NCI-H226 (cell line): ENCODE measurements around the gene RSPH6A.

ENCODE experiments used
- DNase-seq: peaks from one replicate; pipeline ENCODE4 v3.0.0-alpha.2; 2015

RSPH6A gene

DNA sequence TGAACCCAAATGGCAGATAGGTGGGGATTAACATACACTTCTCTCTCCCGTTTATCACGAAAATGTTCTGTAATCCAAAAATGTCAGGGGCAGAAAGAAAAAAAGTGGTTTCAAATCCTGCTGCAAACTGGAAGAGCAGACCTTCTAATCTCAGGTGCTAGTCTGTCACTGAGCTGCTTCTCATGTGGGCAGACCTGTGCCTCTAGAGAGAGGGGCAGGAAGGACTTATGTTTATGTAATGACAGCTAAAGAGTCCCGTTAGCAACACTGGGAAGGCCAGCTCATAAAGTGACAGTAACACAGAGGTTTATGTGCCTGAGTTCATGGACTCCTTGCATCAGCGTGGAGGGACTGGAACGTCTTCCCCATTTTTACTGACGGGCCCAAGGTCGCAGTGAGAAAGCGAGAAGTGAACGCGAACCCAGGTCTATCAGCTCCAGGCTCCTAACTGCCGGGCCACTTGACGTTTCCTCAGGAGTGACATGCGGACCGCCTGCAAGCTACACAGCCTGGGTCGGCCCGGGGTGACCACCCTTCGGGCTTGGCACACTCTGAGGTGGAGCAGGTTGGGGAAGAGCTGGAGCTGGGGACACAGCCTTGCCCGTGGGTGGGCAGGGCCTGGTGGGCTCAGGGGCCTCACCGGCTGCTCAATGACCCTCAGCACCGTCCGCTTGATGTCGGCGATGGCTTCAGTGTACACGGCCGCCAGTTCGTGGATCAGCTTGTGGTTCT, 9.6 kb upstream of the RSPH6A start:
- no peak for DNase-seq

DNA sequence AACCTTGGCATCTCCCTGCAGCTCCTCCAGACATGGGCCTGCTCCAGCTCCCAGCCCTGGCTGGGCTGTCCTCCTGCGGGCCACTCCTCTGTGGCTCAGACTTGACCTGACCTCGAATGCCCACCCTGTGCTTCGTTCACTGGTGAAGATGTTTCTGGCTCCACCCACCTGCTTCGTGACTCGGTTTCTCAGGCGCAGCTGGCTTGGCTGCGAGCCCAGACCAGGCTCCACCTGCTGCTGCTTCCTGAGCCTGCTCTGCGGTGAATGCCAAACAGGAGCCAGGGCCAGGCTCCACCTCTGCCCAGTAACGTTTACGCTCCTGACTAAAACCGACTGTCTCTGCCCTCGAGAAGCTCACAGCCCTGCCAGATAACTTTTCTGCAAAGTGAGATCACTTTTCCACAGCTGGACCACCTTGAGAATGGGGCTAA, 8.9 kb upstream of the RSPH6A start:
- peak; percentile 61 for DNase-seq

DNA sequence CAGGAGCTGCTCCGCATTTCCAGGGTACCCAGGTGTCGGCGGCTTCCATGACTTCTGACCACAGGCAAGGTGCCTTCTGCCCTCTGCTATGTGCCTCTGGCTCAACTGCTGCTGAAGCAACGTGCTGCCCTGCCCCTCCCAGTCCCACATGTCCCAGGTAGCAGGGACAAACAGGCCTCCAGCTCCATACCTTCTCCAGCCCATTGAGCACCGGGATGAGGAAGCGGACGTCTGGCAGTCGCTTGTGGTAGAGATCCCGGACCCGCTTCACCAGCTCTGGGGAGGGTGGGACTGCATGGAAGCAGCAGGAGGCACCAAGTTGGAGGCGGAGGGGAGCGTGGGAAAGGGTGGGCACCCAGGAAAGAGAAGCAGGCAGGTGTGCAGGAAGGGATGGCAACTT, 8.1 kb upstream of the RSPH6A start:
- DNase-seq: no peak

DNA sequence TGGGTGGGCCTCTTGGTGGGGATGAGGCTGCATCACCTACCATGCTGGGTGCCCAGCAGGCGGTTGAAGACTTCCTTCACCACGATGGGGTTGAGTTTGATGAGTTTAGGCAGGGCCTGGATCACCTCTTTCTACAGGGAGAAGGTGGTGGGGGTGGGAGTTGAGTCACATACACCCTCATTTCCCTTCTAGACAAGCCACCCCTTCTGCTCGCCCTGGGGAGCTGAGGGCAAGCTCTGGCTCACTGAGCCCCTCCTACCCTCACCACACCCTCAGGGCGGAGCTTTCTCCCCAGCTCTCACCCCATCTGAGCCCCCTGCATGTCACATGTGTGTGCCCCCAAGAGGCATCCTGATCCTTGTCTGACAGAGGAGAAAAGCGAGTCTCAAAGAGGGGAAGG, 7.6 kb upstream of the RSPH6A start:
- no peak for DNase-seq

DNA sequence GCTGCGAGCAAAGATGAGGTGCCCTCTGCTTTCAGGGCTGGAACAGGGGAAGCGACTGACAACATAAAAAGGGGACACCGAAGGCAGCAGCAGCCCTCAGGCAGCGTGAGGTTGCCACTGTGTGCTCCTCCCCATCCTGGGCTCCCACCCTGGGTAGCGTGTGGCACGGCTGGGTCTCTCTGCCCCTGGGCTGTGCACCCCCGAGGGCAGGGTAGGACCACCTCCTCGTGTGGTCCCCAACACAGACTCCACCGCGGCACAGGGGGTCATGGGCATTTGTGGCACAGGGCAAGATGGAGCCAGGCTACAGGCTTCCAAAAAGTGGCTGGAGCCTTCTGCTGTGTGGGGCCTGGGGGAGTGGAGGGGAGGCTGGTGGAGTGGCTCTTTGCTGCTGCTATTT, 6.5 kb upstream of the RSPH6A start:
- no peak for DNase-seq

DNA sequence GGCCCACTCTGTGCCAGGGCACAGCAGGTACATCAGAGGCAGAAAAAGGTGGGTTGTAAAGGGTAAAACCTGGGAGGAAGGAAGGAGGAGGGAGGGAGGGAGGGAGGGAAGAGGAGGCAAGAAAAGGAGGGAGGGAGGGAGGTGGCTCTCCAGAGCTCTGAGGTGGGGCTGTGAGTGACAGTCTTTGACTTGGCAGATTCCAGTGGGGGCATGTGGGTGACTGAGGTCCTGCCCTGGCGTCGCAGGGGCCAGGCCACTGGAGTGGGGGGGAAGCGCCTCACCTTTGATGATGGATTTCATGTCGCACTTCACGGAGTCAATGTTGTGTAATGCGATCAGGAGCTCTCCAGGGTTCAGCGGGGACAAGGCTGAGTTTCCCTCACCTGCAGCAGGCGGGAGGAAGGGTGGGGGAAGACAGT, 6.0 kb upstream of the RSPH6A start:
- no peak for DNase-seq

DNA sequence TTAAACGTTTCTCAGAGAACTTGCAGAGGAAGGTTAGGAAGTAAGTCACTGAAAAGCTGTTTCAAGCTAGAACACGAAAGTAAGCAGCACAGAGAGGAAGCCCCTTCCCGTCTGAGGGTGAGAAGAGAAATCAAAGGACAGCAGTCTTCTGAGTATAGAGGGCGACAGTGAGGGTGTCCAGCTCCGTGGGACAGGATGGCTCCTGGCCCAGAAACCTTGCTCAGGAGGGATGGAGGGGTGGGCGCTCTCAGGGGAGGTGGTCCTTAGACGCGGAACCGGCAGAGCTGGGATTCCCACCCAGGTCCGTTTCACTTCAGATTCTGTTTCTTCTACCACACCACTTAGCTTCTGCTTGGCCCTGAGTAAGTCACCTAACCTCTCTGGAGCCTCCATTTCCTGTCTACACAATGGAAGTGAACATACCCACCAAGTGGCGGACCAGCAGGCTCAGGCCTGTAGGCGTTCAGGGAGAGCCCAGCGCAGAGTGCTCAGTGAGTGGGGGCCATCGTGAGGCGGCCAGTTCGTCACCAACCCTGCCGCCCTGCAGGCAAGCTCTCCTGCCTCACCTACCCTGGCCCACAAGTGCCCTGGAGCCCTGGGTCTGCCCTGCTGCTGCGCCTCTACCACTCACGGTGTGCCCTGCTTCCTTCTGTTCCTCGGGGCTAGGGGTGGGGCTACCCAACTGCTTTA, 5.5 kb upstream of the RSPH6A start:
- no peak for DNase-seq

DNA sequence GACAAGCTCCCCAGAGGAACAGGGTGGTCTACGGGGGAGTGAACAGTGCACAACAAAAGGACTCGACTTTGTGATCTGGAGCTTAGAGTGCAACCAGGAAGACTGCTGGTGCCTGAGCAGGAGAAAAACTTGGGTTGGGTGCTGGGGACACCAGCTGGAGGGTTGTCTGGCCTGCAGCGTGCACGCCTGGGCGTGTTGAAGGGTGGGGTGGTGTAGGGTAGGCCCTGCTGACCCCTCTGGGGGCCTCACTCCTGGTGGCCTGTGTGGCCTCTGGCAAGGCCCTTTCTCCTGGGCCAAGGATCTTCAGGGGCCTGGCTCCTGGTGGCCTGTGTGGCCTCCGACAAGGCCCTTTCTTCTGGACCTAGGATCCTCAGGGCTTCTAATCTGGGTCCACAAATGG, 4.7 kb upstream of the RSPH6A start:
- no peak for DNase-seq

DNA sequence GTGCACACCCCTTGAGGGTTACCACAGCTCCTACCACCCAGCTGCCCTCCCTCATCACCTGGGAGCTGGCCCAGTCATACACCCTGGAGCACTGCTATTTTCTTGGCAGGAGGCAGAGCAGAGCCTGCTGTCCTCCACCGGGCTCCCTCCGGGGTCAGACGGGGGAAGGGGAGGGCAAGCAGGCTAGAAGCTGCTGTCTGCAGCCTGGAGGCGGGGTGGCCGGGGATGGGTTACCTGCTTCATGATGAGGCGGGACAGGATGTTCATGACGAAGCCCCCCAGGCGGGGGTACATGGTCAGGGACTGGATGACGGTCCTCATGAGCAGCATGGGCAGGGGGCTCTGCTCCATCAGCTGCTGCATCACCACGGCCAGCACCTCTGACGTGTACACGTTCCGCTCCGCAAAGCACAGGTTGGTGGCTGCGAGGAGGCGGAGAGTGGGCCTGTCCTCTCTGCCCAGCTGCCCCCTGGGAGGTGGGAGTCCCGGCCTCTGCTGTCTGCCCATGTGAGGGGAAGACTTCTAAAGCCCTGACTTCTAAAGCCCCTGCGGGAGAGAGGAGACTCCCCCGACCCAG, 2.7 kb upstream of the RSPH6A start:
- peak; percentile 33 for DNase-seq

DNA sequence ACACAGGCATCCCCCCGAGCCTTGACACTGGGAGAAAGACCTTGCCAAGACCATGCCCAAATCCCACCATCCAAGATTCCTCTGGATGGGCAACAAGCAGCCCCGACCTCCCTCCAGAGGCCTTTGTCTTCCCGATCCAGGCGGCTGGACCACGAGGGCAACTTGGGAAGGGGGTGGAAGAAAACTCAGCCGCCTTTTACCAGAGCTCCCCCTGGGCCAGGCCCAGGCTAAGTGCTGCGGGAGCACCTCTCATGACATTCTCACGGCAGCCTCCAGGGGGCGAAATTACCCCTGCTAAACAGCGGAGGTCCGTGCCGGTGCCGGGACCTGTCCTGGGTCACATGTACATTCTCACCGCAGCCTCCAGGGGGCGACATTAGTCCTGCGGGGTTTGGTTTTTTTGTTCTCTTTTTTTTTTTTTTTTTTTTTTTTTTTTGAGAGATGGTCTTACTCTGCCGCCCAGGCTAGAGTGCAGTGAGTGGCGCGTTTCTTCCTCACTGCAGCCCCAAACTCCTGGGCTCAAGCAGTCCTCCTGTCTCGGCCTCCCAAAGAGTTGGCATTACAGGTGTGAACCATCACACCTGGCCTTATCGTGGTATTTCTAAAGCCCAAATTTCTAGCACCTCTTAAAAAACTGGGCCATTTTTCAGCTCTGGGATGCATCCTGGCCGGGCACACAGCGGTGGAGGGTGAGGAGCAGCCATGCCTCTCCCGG, 2.1 kb upstream of the RSPH6A start:
- peak; percentile 76 for DNase-seq

DNA sequence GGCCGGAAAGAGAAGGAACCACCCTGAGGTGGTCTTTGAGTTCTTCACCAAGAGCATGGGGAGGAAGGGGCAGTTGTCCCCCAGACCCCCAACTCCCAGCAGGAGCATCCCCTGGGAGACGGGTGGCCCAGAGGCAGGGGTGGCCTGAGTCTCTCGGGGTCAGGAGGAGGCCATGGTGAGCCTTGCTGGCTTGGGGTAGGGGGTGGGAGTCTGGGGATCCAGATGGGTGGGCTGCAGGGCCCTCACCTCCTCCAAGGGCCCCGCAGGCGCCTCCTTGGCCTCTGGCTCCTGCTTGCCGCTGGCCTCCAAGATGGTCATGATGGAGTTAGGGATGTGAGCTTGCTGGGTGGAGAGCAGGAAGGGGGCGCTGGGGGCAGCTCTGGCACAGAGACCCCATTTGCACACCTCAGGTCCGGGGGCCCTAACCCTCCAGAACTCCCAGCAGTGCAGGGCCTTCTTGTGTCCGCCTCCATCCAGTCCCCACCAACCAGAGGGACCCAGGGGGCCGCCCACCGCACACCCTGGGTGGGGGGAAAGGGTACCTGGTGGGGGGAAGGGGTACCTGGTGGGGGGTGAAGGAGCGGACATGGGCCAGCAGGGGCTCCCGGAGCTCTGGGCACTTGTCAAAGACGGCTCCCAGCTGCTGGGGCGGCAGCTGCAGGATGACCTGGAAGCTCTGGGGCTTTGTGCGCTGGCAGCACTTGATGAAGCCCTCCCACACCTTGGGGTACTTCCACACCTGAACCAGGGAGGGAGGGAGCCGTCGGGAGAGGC, 1.3 kb upstream of the RSPH6A start:
- no peak for DNase-seq

DNA sequence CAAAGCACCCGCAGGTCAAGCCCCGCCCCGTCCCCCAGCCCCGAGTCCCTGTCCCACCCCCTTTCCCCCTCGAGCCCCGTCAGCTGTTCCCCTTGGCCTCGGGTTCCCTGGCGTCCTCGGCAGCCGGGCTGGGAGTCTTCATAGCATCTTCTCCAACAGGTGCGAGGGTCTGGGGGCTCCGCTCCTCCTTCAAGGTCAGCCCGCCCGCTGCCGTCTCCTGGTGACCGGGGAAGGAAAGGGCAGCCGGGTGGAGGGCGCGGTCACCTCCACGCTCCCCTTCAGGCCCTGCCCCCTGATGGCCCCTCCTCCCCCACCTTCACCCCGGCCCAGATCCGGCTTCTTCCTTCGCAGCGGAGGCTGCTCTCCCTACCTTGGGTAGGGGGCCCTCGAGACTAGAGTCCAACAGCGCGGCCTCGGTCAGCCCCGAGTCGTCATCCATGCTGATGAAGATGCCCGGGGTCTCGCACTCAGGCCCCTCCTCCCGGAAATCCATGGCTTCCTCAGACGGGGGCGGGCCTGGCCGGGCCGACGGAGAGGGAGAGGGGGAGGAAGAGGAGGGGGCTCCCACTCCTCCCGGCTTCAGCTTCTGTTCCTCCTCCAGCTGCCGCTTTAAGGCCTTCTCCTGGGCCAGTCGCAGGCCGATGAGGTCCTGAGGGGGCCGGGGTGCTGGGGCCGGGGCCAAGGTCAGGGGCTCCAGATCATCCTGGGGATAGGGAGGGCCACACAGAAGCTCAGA, 541 bp upstream of the RSPH6A start:
- DNase-seq: no peak

DNA sequence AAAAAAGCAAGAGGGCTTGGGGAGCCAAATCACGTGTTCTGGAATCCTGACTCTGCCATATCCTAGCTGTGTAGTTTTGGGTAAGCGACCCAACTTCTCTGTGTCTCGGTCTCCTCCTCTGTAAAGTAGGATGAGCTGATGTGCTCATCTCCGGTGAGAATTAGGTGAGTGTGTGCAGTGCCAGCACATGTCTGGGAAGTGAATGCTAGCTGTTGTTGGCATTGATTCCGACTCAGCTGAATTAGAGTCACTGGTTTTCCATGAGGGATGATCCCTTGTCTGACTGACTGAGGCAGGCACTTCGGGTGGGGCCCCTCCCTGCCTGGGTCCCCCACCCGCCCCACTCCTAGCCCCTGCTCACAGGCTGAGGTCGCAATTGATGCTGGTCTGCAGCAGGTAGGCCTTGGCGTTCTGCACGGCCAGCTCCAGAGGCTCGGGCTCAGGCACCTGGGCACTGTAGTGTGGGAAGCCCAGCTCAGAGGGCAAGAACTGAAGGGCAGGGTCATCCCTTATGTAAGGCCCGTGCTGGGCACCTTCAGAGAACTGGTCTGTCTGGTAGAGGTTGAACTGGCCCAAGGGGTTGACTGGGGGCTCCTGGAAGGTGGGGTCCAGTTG, 835 bp downstream of the RSPH6A start:
- no peak for DNase-seq

DNA sequence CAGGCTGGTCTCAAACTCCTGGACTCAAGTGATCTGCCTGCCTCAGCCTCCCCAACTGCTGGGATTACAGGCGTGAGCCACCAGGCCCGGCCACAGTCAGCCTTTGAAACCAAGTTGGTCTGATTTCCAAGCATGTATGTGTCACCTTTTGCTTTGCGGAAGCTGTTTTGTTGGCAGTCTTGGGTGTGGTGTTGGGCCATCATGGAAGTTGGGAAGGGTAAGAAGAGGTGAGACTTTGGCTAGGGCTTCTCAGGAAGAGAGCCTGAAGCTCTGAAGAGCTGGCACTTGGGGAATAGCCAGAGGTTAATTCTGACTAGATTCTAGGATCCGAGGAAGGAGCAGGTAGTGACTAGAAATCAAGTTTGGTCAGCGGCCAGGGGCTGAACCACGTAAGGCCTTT, 2.8 kb downstream of the RSPH6A start:
- DNase-seq: no peak

DNA sequence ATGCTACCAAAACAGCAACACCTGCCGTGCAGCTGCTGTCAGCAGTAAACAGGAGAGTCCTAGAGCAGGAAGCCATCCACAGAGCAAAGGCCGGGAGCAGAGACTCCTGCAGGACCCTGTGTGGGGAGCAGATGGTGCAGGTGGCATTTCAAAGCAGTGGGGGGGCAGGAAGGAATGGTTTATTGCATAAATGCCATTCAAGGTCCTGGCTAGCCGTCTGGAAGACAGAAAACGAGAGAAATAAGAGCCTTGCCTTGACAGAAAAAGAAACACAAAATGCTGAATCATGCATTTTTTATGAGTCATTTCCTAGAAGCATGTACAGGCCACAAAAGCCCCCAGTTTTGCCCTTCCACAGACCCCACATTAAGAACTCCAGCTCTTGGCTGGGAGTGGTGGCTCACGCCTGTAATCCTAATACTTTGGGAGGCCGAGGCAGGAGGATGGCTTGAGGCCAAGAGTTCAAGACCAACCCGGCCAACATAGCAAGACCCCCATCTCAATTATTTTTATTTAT, 5.4 kb downstream of the RSPH6A start:
- DNase-seq: peak; percentile 38

DNA sequence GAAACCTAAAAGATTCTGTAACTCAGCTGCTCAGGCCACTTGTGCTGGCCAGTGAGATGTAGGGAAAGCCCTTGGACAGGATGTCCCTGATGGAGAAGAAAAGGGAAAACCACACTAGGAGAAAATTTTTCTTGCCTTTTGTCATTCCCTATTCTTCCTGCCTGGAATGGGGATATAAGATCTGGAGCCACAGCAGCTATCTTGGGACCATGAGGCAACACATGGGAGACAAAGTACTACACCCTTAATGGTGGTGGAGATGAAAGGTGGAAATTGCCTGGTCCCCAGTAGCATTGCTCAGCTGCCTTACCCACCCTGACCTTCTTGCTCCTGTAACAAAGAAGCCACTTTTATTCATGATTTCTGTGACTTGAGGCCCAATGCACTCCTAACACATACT, 9.4 kb downstream of the RSPH6A start:
- no peak for DNase-seq

DNA sequence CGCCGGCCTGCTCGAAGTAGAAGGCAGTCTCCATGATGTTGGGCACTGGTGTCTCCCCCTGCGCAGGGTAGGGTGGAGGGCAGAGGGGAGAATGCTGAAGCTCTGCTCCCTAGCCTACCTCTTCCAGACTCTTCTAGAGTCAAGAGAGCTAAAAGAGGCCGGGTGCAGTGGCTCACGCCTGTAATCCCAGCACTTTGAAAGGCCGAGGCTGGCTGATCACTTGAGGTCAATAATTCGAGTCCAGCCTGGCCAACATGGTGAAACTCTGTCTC, 10.2 kb downstream of the RSPH6A start:
- no peak for DNase-seq

DNA sequence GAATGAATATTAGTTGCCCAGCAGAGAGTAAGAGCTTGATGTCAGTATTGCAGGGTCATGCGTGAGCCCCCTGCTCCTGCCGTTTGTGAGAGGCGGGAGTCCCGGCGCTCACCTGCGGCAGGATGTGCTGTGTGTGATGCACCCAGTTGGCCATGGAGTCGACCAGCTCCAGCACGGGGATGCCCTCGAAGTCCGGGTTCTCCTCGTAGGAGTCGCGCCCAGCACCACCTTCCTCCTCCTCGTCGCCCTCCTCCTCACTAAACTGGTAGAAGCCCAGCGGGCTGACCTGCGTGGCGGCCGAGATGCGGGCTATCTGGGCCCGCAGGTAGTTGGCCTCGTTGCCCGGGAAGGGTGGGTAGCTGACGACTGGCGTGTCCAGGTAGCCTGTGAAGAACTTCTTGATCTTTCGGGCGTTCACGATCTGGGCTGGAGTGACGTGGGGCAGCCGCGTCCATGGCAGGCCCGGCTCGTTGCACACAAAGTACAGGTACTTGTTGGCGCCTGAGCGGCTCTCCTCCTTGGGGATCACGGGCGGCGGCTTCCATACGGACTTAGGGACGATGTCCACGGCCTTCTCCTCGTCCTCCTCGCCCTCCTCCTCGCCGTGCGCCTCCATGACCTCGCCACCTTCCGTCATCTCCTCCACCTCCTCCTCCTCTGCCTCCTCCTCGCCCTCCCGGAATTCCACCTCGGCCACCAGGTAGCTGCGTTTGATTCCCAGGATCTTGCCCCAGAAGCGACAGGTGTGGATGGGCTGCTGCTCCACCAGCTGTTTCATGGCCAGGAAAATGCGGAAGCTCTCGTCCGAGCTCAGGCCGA, 10.8 kb downstream of the RSPH6A start:
- no peak for DNase-seq

DNA sequence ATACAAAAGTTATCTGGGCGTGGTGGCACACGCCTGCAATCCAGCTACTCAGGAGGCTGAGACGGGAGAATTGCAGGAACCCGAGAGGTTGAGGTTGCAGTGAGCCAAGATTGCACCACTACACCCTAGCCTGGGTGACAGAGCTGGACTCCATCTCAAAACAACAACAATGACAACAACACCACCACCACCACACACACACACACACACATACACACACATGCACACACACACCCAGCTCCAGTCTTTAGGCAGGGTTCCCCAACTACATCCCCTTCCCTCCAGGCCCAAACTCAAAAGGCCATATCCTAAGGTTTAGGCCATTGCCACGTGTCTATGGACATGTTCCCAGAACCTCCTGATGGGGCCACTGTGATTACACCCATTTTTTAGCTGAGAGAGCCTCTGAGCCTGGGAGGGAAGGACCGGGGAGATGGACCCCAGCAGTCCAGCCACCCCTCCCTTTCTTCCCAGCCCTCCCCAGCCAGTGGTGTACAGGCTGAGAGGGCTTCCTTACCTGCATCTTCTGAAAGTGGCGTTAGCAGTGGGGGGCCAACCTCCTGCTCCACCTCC, 13.4 kb downstream of the RSPH6A start:
- DNase-seq: no peak

DNA sequence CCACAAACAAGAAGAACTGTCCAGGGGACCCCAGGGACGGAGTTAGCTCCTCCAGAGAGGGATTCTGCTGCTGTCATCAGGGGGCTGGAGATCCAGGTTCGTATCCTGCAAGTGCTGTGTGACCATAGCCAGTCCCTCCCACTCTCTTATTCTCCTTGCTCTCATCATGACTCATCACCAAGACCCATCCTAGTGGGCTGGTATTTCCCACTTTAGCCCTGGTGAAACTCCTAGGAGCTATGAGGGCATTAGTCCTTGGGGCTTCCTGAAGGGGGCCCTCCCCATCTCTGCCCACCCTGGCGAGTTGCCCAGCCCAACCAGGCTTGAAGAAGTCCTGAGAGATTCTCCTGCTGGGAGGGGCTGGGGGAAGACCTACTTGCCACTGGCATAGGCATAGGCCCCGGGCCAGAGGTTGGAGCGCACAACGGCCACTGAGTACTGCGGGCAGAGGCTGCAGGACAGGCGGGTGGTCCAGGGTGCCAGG, 15.0 kb downstream of the RSPH6A start:
- peak; percentile 69 for DNase-seq
